ENCODE results near the gene MTFR2. TPM values are rescaled to one million over a fixed set of nuclear protein-coding genes. Genes with fewer than 3 reads are reported as not detected.

Gene MTFR2
- polyA plus RNA-seq, 3 donors = 0.41 to 0.79 (median 0.60) TPM

GRCh38 chr6:136252441-136252840 lies 2.3 kb upstream of the MTFR2 start:
- H3K36me3 ChIP-seq (replicated peaks in 1 of 2; ENCODE audit: control insufficient read depth in 1 of 2, insufficient read depth in 2 of 2, low read length in 2 of 2) = peaks cover 6 to 9% of the 10 kb centered on the region in 2 donors
- H3K4me1 ChIP-seq (ENCODE audit: control insufficient read depth in 1 of 2, insufficient read depth in 2 of 2, low read length in 2 of 2) = peaks cover 16 to 28% of the 10 kb centered on the region in 2 donors
- H3K79me2 ChIP-seq (ENCODE audit: insufficient read depth, low read length) = peaks cover 27% of the 10 kb centered on the region
- H3K9me3 ChIP-seq (replicated peaks in 1 of 2; ENCODE audit: control insufficient read depth in 1 of 2, insufficient read depth in 1 of 2, low read length in 2 of 2) = no peaks in the 10 kb centered on the region
- H3K27ac Mint-ChIP-seq = no peak overlapping the region
- peaks cover 40% of the 10 kb centered on the region for H3K4me1 Mint-ChIP-seq
- H2AFZ ChIP-seq (ENCODE audit: insufficient read depth, low read depth, low read length, poor library complexity, severe bottlenecking) = no peak overlapping the region
- no peak overlapping the region for H3K9ac ChIP-seq (ENCODE audit: insufficient read depth, low read length, poor library complexity, severe bottlenecking)
- intact Hi-C loops (cut with micrococcal nuclease) = loop anchor here in 1 of 2 donors (5.0 kb wide), 1 partner anchor 35 kb away; the partner anchor contains the start of gene BCLAF1
- no peak overlapping the region for H3K4me3 ChIP-seq (replicated peaks in 1 of 3; ENCODE audit: low read depth in 2 of 3, low read length in 3 of 3)
- no peaks in the 10 kb centered on the region for H3K27me3 ChIP-seq (ENCODE audit: control insufficient read depth in 2 of 2, insufficient read depth in 2 of 2, low read length in 2 of 2)
- no peaks in the 10 kb centered on the region for H3K9me3 Mint-ChIP-seq
- no peak for TF ChIP-seq CTCF (IDR thresholded peaks at IDR 0.05)
- no peak overlapping the region for H3K4me3 Mint-ChIP-seq
- no peak overlapping the region for H3K4me2 ChIP-seq (replicated peaks; ENCODE audit: extremely low read depth, low read length, poor library complexity, severe bottlenecking)
- no peak for DNase-seq
- peaks cover 39% of the 10 kb centered on the region for H4K20me1 ChIP-seq (ENCODE audit: insufficient read depth, low read length)
- H3K36me3 Mint-ChIP-seq = peaks cover 12 to 21% of the 10 kb centered on the region in 2 donors
- no peak overlapping the region for H3K27ac ChIP-seq (ENCODE audit: low read depth in 1 of 2, low read length in 2 of 2)
- 83% methylated on average over 1 of the region's 2 CpGs for WGBS (ENCODE audit: insufficient coverage)
- H3K27me3 Mint-ChIP-seq (ENCODE audit: low read depth in 3 of 3) = no peaks in the 10 kb centered on the region

GRCh38 chr6:136251394-136251793 lies 1.3 kb upstream of the MTFR2 start:
- H3K9ac ChIP-seq (ENCODE audit: insufficient read depth, low read length, poor library complexity, severe bottlenecking) = no peak overlapping the region
- H4K20me1 ChIP-seq (ENCODE audit: insufficient read depth, low read length) = peaks cover 32% of the 10 kb centered on the region
- H2AFZ ChIP-seq (ENCODE audit: insufficient read depth, low read depth, low read length, poor library complexity, severe bottlenecking) = no peak overlapping the region
- Mint-ChIP-seq H3K4me3 (peak overlapping the region; percentile 96 to 98), H3K36me3 (peaks cover 12 to 28% of the 10 kb centered on the region in 2 donors), H3K9me3 (no peaks in the 10 kb centered on the region), H3K27ac (peak overlapping the region in 1 of 7 donors; percentile 2), H3K4me1 (peaks cover 42% of the 10 kb centered on the region), H3K27me3 (ENCODE audit: low read depth in 3 of 3) (peaks cover 0 to 1% (median 0%) of the 10 kb centered on the region in 3 donors)
- no peak overlapping the region for H3K27ac ChIP-seq (ENCODE audit: low read depth in 1 of 2, low read length in 2 of 2)
- H3K79me2 ChIP-seq (ENCODE audit: insufficient read depth, low read length) = peaks cover 37% of the 10 kb centered on the region
- no peaks in the 10 kb centered on the region for H3K9me3 ChIP-seq (replicated peaks in 1 of 2; ENCODE audit: control insufficient read depth in 1 of 2, insufficient read depth in 1 of 2, low read length in 2 of 2)
- DNase-seq = no peak
- H3K4me1 ChIP-seq (ENCODE audit: control insufficient read depth in 1 of 2, insufficient read depth in 2 of 2, low read length in 2 of 2) = peaks cover 16 to 28% of the 10 kb centered on the region in 2 donors
- H3K4me3 ChIP-seq (replicated peaks in 1 of 3; ENCODE audit: low read depth in 2 of 3, low read length in 3 of 3) = peak overlapping the region in 1 of 3 experiments; percentile 99
- intact Hi-C loops (cut with micrococcal nuclease) = loop anchor here in 1 of 2 donors (5.0 kb wide), 1 partner anchor 36 kb away; the partner anchor contains the start of gene BCLAF1
- H3K36me3 ChIP-seq (replicated peaks in 1 of 2; ENCODE audit: control insufficient read depth in 1 of 2, insufficient read depth in 2 of 2, low read length in 2 of 2) = peaks cover 0 to 5% of the 10 kb centered on the region in 2 donors
- no CpG with 5 or more reads among the region's 4 CpGs for WGBS (ENCODE audit: insufficient coverage)
- TF ChIP-seq CTCF (IDR thresholded peaks at IDR 0.05) = no peak
- H3K27me3 ChIP-seq (ENCODE audit: control insufficient read depth in 2 of 2, insufficient read depth in 2 of 2, low read length in 2 of 2) = no peaks in the 10 kb centered on the region
- peak overlapping the region; percentile 91 for H3K4me2 ChIP-seq (replicated peaks; ENCODE audit: extremely low read depth, low read length, poor library complexity, severe bottlenecking)
